GM18526 (cell line): ENCODE data around the gene PNMA6E.

ENCODE experiments used
- POLR2A ChIP-seq: IDR thresholded peaks from 3 replicates; pipeline ENCODE4 v1.6.1; 2011; ENCODE audit not compliant: insufficient read length; ENCODE audit errors: extremely low read depth

Gene PNMA6E

DNA sequence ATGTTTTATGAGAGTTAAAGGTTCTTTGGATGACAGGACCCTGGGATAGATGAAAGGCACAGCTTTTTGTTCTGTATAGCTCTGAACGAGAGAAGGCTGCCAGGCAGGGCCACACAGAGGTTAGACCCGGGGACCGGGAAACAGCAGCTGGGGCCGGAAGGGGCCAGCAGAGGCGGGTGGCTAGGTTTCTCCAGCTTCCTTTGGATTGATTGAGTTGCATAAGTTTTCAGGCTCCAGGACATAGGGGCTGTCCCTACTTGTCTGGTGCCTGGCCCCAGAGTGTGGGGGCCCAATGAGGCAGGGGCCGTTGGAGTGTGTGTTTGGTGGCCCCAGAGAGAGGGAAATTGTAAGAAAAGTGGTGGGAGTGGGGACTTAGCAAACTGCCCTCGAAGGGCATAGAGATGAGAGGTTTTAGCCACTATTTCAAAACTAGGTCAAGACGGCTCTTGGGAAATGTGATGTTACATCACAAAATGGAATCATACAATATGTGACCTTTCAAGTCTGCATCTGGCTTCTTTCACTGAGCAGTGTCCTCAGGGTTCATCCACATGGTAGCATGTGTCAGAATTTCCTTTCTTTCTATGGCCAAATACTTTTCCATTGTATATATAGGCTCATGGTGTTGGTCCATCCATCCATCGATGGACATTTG, 13.8 kb upstream of the PNMA6E start:
- no peak for TF ChIP-seq POLR2A

GRCh38 chrX:153413731-153414130, 12.6 kb upstream of the PNMA6E start:
- no peak for TF ChIP-seq POLR2A

GRCh38 chrX:153412746-153413720, 11.9 kb upstream of the PNMA6E start:
- no peak for TF ChIP-seq POLR2A

GRCh38 chrX:153411988-153412574, 10.9 kb upstream of the PNMA6E start:
- TF ChIP-seq POLR2A, result no peak

DNA sequence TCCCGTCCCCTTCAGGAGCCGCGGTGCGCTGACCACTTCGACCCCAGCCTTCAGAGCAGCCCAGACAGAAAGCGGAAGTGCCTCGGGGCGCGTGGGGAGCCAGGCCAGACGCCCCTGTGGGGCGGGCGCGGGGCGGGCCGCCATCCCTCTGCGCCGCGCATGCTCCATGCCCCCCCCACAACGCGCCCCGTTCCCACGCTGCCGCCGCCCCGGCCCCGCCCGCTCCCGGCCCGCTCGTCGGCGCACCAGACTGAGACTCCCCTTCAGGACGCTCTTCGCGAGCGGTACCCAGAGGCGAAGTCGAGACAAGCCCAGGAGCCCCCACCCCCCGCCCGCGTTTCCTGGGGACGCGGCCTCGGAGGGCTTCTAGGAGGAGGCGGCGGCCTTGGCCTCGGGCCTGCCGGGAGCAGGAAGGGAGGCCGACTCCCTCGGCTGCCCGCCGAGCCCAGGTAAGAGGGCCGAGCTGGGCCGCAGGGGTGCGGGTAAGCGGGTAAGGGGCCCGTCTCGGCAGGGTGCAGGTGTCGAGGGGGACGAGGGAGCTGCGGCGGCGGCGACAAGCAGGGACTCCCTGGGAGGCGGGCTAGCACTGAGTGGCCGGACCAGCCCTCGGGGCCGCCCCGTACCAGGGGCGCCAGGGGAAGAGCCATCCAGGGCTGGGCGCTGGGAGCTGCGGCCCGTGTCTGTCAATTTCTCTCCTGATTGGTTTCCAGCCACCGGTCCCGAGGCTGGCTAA, 10.3 kb upstream of the PNMA6E start, which contains the start of gene ZFP92:
Gene ZFP92, plus strand, starts transcription at position 218 of the 733 bp plus-strand sequence. CDS start 6,851 bp downstream, outside the sequence.
- peak; percentile 25 for TF ChIP-seq POLR2A

- no peak for TF ChIP-seq POLR2A
These were observed 9.7 kb upstream of the PNMA6E start for GRCh38 chrX:153410888-153411254.

DNA sequence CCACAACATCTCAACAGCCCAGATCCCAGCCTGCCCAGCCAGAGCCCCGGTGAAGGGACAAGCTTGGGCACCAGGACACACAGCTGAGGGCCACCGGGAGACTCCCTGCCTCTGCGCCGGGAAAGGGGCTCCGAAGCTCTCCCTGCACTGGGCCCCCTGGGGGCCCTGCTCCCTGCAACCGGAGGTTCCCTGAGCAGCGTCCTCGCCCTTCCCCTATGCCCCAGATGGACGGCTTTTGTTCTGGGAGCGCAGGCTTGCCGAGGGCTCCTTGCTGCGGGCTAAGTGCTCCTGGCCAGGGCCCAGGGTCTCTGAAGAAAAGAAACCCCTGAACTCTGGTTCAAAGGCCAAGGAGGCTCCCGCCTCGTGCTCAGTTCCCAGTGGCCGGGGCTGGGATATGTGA, 9.2 kb upstream of the PNMA6E start:
- no peak for TF ChIP-seq POLR2A

DNA sequence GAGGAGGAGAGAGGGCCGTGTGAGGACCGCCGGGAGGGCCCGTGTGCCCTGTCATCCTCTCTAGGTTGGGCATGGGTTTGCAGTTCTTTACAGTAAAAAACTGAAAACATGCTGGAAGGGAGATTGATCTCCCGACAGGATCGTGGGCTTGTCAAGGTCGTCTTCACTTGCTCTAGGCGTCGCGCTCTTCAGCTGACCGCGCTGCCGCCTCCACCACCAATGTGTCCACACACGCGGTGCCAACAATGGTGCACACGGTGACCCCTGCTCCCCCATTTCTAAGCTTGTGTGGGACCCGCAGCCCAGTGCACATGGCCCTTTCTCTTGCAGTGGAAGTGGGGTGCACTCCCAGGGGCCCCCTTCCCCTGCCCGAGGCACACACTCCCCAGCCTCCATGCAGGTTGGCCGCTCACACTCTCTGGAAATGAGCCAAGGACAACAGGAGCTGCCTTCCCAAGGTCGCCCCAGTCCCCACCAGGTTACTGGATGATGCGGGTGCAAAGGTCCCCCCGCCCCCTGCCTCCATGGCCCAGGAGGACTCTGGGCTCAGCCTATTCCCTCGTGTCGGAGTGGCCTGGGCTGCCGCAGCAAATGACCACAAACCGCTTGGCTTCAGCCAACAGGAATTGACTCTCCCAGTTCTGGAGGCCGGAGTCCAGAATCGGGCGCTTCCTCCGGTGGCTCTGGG, 8.4 kb upstream of the PNMA6E start:
- TF ChIP-seq POLR2A, result no peak

- TF ChIP-seq POLR2A, result no peak
These were observed 7.8 kb upstream of the PNMA6E start for GRCh38 chrX:153408871-153409351.

GRCh38 chrX:153408221-153408721, 7.1 kb upstream of the PNMA6E start:
- no peak for TF ChIP-seq POLR2A

GRCh38 chrX:153407736-153408135, 6.6 kb upstream of the PNMA6E start:
- TF ChIP-seq POLR2A, result no peak

- no peak for TF ChIP-seq POLR2A
These were observed 5.8 kb upstream of the PNMA6E start for GRCh38 chrX:153406903-153407302.

DNA sequence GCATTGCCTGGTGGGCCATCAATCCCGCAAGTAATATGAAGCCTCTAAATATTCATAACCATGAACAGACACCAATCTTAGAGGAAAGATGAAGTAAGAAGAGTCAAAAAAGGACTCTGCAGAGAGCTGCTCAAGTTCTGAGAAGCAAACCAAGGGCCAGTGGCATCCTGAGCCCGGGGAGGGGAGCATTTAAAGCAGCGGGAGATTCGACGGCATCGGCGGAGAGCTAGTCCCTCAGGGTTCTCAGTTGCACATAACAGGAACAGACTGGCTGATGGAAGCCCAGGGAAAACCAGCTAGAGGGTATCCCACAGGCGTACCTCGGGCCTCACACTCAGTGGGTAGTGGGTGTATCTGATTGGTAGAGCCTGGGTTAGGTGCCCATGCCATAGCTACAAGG, 4.9 kb upstream of the PNMA6E start:
- TF ChIP-seq POLR2A, result no peak

GRCh38 chrX:153405426-153405825, 4.3 kb upstream of the PNMA6E start:
- no peak for TF ChIP-seq POLR2A
